Esophagus muscularis mucosa (tissue), 4 donors: Measurements from ENCODE around the gene FOLR2. TPM values are rescaled to one million over a fixed set of nuclear protein-coding genes. Genes with fewer than 3 reads are reported as not detected.
"Not testable (repeated sequence)": the region's sequence is repeated elsewhere in the genome, so short reads cannot be mapped to it uniquely, and the experiment has no call there.

ENCODE experiments used
- DNase-seq: peaks from one replicate; pipeline ENCODE4 v3.0.0-alpha.2; 2017; ENCODE audit errors: extremely low spot score
- H3K27ac ChIP-seq, 4 donors: fragments of 200-600 bp; sonication (generic); replicated peaks in 1 of 4; 1 replicate in 3 of 4; 2 replicates in 1 of 4; pipeline ENCODE4 v1.5.1; 2016 to 2019; ENCODE audit warnings: mild to moderate bottlenecking in 1 of 4
- H3K27me3 ChIP-seq, 4 donors: fragments of 200-600 bp; sonication (generic); one replicate each; pipeline versions ENCODE4 v1.5.1 to v1.6.0; 2016 to 2019
- H3K36me3 ChIP-seq, 4 donors: fragments of 200-600 bp; sonication (generic); one replicate each; pipeline ENCODE4 v1.5.1; 2016 to 2019
- H3K4me1 ChIP-seq, 4 donors: fragments of 200-600 bp; sonication (generic); one replicate each; pipeline ENCODE4 v1.5.1; 2016 to 2019
- H3K4me3 ChIP-seq, 4 donors: fragments of 200-600 bp; sonication (generic); 1 replicate in 2 of 4; 2 replicates in 2 of 4; pipeline ENCODE4 v1.5.1; 2016 to 2019; ENCODE audit warnings: mild to moderate bottlenecking in 4 of 4, moderate library complexity in 1 of 4
- H3K9me3 ChIP-seq, 4 donors: fragments of 200-600 bp; sonication (generic); 1 replicate in 3 of 4; 2 replicates in 1 of 4; pipeline ENCODE4 v1.5.1; 2016 to 2019
- CTCF ChIP-seq, 3 experiments: fragments of 200-600 bp in 2 of 3; fragments of 450-650 bp in 1 of 3; sonication (generic) in 2 of 3; IDR thresholded peaks; one replicate each; pipeline ENCODE4 v1.5.1; 2017 to 2019; ENCODE audit warnings: antibody characterized with exemption in 3 of 3, mild to moderate bottlenecking in 2 of 3, moderate library complexity in 1 of 3
- EP300 ChIP-seq: sonication (generic); formaldehyde crosslinking; IDR thresholded peaks from one replicate; pipeline ENCODE4 v1.6.1; 2017; ENCODE audit warnings: antibody characterized with exemption
- POLR2A ChIP-seq: fragments of 450-650 bp; IDR thresholded peaks from one replicate; pipeline ENCODE4 v1.6.1; 2017; ENCODE audit warnings: antibody characterized with exemption, moderate library complexity, mild to moderate bottlenecking, low read depth
- POLR2AphosphoS5 ChIP-seq, 2 donors: sonication (generic); formaldehyde crosslinking; IDR thresholded peaks; one replicate each; pipeline ENCODE4 v1.6.1; 2017; ENCODE audit warnings: antibody characterized with exemption in 2 of 2
- WGBS: methylation state at CpG from one replicate; pipeline ENCODE4 v1.1.5; 2018; 5-methylcytosine and 5-hydroxymethylcytosine counted together
- intact Hi-C: fragments of 100-400 bp; cut with DNase I; formaldehyde crosslinking; loops from one replicate; pipeline ENCODE4 v1.15.1; 2023
- total RNA-seq, 4 donors: library from RNA; depleted of rRNA; stranded (reverse); fragments of >200 nt; gene quantifications; one replicate each; pipeline versions ENCODE4 v1.1.0 to v1.2.1, GENCODE V29; 2016

Gene FOLR2
- total RNA-seq, 4 donors from 2014 or later, result 26.6 to 78.7 (median 33.1) TPM

DNA sequence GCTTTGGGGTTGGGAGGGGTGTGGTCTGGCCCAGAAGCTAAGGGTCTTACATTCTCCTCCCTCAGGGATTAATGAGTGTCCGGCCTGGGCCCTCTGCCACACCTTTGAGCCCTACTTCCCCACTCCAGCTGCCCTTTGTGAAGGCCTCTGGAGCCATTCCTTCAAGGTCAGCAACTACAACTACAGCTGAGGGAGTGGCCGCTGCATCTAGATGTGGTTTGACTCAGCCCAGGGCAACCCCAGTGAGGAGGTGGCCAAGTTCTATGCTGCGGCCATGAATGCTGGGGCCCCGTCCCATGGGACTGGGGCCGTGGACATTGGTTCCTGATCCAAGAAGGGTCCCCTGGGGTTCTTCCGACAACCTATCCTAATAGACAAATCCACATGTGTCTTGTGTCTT lies 38.9 kb upstream of the FOLR2 start:
- Histone ChIP-seq H3K4me1 (no peaks in the 10 kb centered on the region), H3K4me3 (no peak overlapping the region), H3K27ac (no peak overlapping the region), H3K36me3 (no peaks in the 10 kb centered on the region), H3K9me3 (no peaks in the 10 kb centered on the region), H3K27me3 (no peaks in the 10 kb centered on the region)
- intact Hi-C loops, result no loop called here
- TF ChIP-seq POLR2A, result no peak
- no peak for TF ChIP-seq EP300
- TF ChIP-seq POLR2AphosphoS5 (IDR thresholded peaks at IDR 0.05), result no peak
- TF ChIP-seq CTCF (IDR thresholded peaks at IDR 0.05), result no peak
- WGBS, result 86% methylated on average over 1 of the region's 6 CpGs
- no peak for DNase-seq

DNA sequence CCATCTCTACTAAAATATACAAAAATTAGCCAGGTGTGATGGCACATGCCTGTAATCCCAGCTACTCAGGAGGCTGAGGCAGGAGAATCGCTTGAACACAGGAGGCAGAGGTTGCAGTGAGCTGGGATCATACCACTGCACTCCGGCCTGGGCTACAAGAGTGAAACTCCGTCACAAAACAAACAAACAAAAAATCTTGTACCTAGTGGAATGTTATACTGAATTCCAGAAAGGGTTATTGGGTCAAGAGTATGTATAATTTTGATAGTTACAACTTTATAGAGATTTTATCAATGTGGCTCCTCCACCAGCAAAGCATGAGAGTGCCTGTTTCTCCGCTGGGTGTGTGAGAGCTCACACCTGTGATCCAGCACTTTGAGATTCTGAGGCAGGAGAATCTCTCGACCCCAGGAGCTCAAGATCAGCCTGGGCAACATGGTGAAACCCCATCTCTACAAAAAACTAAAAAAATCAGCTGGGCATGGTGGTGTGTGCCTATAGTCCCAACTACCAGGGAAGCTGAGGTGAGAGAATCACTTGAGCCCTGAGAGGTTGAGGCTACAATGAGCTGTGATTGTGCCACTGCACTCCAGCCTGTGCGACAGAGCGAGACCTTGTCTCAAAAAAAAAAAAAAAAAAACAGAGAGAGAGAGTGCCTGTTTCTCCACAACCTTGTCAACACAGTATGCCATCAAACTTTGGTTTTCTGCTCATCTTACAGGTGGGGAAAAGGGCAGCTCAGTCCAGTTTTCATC lies 37.4 kb upstream of the FOLR2 start:
- intact Hi-C loops, result no loop called here
- DNase-seq, result no peak
- no peak overlapping the region for H3K4me3 ChIP-seq
- H3K27me3 ChIP-seq, result no peaks in the 10 kb centered on the region
- no peak overlapping the region for H3K27ac ChIP-seq
- WGBS, result 83% methylated on average over 7 of the region's 7 CpGs
- H3K36me3 ChIP-seq, result no peaks in the 10 kb centered on the region
- TF ChIP-seq POLR2AphosphoS5 (IDR thresholded peaks at IDR 0.05), result no peak
- no peak for TF ChIP-seq EP300
- no peak for TF ChIP-seq POLR2A
- TF ChIP-seq CTCF (IDR thresholded peaks at IDR 0.05), result no peak
- H3K9me3 ChIP-seq, result no peaks in the 10 kb centered on the region
- peaks cover 0 to 5% (median 0%) of the 10 kb centered on the region in 4 donors for H3K4me1 ChIP-seq

DNA sequence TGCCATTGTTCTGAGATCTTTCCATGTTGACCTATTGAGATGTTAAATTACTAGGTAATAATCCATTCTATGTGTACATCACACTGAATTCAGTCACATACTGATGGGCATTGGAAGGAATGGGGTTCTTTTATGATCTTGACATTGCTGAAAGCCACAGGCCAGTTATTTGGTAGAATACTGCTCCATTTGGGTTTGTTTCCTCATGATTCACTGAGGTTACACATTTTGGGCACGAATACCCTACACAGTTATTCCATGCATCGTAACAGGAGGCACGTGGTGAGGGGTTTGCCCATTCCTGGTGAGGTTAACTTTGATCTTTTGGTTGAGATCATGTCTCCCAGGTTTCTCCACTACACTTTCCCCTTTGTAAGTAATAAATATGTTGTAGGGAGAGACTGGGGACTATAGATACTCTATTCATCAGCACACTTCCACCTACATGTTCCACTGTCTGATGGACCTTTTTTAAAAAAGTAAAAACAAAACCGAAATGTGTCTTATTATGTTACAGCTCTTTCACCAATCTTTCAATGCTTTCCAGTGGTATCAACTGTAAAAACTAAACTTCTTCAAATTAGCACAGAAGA lies 36.7 kb upstream of the FOLR2 start:
- intact Hi-C loops, result no loop called here
- WGBS, result 81% methylated on average over 4 of the region's 4 CpGs
- Histone ChIP-seq H3K27me3 (no peaks in the 10 kb centered on the region), H3K9me3 (no peaks in the 10 kb centered on the region), H3K4me3 (no peak overlapping the region), H3K27ac (no peak overlapping the region), H3K36me3 (no peaks in the 10 kb centered on the region), H3K4me1 (peaks cover 0 to 5% (median 0%) of the 10 kb centered on the region in 4 donors)
- TF ChIP-seq POLR2AphosphoS5 (IDR thresholded peaks at IDR 0.05), result no peak
- no peak for TF ChIP-seq EP300
- no peak for TF ChIP-seq CTCF (IDR thresholded peaks at IDR 0.05)
- no peak for TF ChIP-seq POLR2A
- DNase-seq, result no peak

DNA sequence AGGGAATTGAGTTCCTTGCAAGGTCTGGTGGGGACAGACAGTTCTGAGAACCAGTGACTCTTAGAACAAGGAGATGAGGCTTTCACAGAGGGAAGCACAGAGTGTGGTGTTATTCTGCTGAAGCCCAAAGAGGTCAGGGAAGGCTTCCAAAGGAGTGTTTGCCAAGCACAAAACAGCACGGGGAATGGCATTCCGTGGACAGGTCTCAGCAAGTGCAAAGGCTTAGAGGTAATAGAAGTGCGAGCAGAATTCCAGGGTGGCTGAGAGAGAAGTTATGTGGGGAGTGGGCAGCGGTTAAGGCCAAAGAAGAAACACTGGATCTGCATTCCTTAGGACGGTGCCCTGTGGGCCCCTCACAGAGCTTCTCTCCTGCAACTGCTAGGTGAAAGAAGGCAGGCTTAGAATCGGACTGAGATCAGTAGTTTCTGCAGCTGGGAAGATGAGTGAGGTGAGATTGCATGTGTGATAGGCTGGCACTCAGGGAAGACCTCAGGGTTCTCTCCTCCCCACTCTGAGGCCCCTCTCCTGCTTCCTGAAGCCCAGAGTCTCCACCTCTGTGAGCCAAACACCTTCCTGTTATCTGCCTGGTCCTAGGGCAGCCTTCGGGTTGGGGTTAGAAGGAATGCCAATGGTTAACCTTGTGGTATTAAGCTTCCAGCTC lies 35.6 kb upstream of the FOLR2 start:
- intact Hi-C loops, DNase-seq, H3K4me3 ChIP-seq, H3K4me1 ChIP-seq, H3K9me3 ChIP-seq, H3K27ac ChIP-seq, H3K36me3 ChIP-seq, H3K27me3 ChIP-seq: not testable (repeated sequence)
- WGBS, result 63% methylated on average over 7 of the region's 7 CpGs

DNA sequence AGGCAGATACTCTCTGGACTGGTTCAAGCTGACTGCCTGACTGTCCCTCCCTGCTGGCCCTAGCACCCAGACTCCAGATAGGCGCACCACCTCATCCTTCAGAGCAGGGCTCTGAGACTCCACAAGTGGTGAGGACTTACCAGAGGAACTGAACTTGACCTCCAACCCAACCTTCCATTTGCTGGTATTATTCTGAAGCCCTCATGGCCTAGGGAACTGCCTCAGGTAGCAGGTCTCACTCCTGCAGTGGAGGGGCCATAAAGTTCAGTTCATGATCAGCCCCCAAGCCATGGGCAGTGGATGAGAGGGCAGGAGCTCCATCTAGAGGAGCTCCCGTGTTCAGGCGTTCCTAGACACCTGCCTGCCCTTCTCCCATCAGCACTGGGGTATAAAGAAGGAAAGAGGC lies 35.0 kb upstream of the FOLR2 start:
- no CpG with 5 or more reads among the region's 3 CpGs for WGBS
- intact Hi-C loops, H3K4me3 ChIP-seq, H3K27me3 ChIP-seq, H3K9me3 ChIP-seq, DNase-seq, H3K27ac ChIP-seq, H3K36me3 ChIP-seq, H3K4me1 ChIP-seq: not testable (repeated sequence)
